PC-3 (cell line): ENCODE measurements around the gene PTPN14.

Experiments
- CTCF ChIP-seq: fragments of 300-600 bp; sonication (generic); conservative IDR thresholded peaks from 2 replicates; pipeline ENCODE4 v1.5.1; 2017; ENCODE audit warnings: antibody characterized with exemption, low read depth, mild to moderate bottlenecking, low read length
- EZH2 ChIP-seq: fragments of 300-600 bp; sonication (generic); IDR thresholded peaks from one replicate; pipeline ENCODE4 v1.6.1; 2017; ENCODE audit warnings: antibody characterized with exemption, mild to moderate bottlenecking, low read length; ENCODE audit not compliant: unreplicated experiment
- EZH2phosphoT487 ChIP-seq: fragments of 300-600 bp; sonication (generic); IDR thresholded peaks from 2 replicates; pipeline ENCODE4 v1.6.1; 2018; ENCODE audit warnings: mild to moderate bottlenecking, antibody characterized with exemption, low read length, borderline replicate concordance

GRCh38 chr1:214540324-214540723, 11.1 kb downstream of the PTPN14 start:
- TF ChIP-seq CTCF = no peak
- TF ChIP-seq EZH2phosphoT487 = no peak
- TF ChIP-seq EZH2 = no peak
